ENCODE results near the gene PRKCD. TPM values are rescaled to one million over a fixed set of nuclear protein-coding genes. Genes with fewer than 3 reads are reported as not detected.

Gene PRKCD
- total RNA-seq, 2 donors from 2014 or later = 11.1 to 14.8 TPM

- H3K27ac ChIP-seq = no peak overlapping the region
- no peak for DNase-seq (ENCODE audit: low spot score)
- no peak overlapping the region for H3K4me3 ChIP-seq
- H3K9me3 ChIP-seq = no peaks in the 10 kb centered on the region
- no peaks in the 10 kb centered on the region for H3K36me3 ChIP-seq
- peaks cover 0 to 20% of the 10 kb centered on the region in 2 donors for H3K4me1 ChIP-seq
- no peaks in the 10 kb centered on the region for H3K27me3 ChIP-seq
- TF ChIP-seq CTCF (IDR thresholded peaks at IDR 0.05) = no peak
These were observed 18.0 kb upstream of the PRKCD start for GRCh38 chr3:53142986-53143385.

DNA sequence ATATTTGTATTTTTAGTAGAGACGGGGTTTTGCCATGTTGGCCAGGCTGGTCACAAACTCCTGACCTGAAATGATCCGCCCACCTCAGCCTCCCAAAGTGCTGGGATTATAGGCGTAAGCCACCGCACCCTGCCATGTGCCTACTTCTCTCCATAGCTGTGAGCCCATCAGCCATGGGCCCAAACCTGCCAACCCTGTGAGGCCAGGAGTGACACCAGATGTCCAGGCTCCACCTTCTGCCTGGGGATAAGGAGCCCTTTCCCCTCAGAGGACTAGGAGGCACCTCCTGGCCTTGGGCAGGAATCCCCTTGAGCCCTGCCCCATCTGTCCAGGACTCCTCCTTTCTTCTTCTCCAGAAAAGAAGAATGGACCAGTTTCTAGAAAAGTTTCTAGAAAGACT lies 16.6 kb upstream of the PRKCD start:
- TF ChIP-seq CTCF (IDR thresholded peaks at IDR 0.05) = no peak
- H3K27ac ChIP-seq = no peak overlapping the region
- H3K36me3 ChIP-seq = no peaks in the 10 kb centered on the region
- DNase-seq (ENCODE audit: low spot score) = no peak
- H3K27me3 ChIP-seq = no peaks in the 10 kb centered on the region
- no peak overlapping the region for H3K4me3 ChIP-seq
- peaks cover 0 to 20% of the 10 kb centered on the region in 2 donors for H3K4me1 ChIP-seq
- no peaks in the 10 kb centered on the region for H3K9me3 ChIP-seq

GRCh38 chr3:53144862-53145712 lies 15.9 kb upstream of the PRKCD start:
- no peaks in the 10 kb centered on the region for H3K36me3 ChIP-seq
- peaks cover 0 to 16% of the 10 kb centered on the region in 2 donors for H3K4me1 ChIP-seq
- H3K27ac ChIP-seq = no peak overlapping the region
- no peak for TF ChIP-seq CTCF (IDR thresholded peaks at IDR 0.05)
- no peaks in the 10 kb centered on the region for H3K27me3 ChIP-seq
- no peak overlapping the region for H3K4me3 ChIP-seq
- no peak for DNase-seq (ENCODE audit: low spot score)
- no peaks in the 10 kb centered on the region for H3K9me3 ChIP-seq

GRCh38 chr3:53145713-53146080 lies 15.3 kb upstream of the PRKCD start:
- TF ChIP-seq CTCF (IDR thresholded peaks at IDR 0.05) = no peak
- H3K36me3 ChIP-seq = no peaks in the 10 kb centered on the region
- no peaks in the 10 kb centered on the region for H3K9me3 ChIP-seq
- H3K4me1 ChIP-seq = peaks cover 0 to 16% of the 10 kb centered on the region in 2 donors
- no peak overlapping the region for H3K4me3 ChIP-seq
- H3K27ac ChIP-seq = no peak overlapping the region
- no peak for DNase-seq (ENCODE audit: low spot score)
- no peaks in the 10 kb centered on the region for H3K27me3 ChIP-seq

DNA sequence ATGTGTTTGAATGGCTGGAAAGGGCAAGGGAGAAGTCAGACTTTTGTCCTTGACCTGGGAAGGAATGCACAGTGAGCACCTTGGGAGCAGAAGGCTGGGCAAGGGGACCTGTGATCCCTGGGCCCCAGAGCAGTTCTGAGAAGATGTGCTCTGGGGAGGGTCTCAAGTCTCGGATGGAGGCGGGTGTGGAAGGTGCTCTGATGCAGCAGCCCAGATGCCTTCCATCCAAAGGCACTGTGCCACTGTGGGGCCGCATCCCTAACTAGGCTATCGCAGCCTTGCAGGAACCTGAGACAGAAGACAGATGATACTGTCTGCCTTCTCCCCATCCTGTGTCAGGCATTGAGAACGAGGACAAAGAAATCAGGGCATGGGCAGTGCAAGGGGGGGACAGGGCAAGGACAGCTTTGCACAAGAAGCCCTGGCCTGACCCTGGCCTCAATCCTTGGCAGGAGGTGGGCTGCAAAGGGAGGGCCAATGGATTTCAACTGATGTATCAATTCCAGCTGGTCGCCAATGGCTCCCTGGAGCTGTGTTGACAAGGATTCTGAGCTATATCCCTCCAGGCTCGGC lies 14.6 kb upstream of the PRKCD start:
- DNase-seq (ENCODE audit: low spot score) = no peak
- no peaks in the 10 kb centered on the region for H3K27me3 ChIP-seq
- H3K4me1 ChIP-seq = peaks cover 0 to 11% of the 10 kb centered on the region in 2 donors
- H3K4me3 ChIP-seq = no peak overlapping the region
- TF ChIP-seq CTCF (IDR thresholded peaks at IDR 0.05) = no peak
- H3K27ac ChIP-seq = no peak overlapping the region
- H3K36me3 ChIP-seq = no peaks in the 10 kb centered on the region
- H3K9me3 ChIP-seq = no peaks in the 10 kb centered on the region
